ENCODE measurements around the gene OCSTAMP.

OCSTAMP gene

GRCh38 chr20:46552460-46553420, 2.3 kb upstream of the OCSTAMP start:
- DNase-seq = no peak

DNA sequence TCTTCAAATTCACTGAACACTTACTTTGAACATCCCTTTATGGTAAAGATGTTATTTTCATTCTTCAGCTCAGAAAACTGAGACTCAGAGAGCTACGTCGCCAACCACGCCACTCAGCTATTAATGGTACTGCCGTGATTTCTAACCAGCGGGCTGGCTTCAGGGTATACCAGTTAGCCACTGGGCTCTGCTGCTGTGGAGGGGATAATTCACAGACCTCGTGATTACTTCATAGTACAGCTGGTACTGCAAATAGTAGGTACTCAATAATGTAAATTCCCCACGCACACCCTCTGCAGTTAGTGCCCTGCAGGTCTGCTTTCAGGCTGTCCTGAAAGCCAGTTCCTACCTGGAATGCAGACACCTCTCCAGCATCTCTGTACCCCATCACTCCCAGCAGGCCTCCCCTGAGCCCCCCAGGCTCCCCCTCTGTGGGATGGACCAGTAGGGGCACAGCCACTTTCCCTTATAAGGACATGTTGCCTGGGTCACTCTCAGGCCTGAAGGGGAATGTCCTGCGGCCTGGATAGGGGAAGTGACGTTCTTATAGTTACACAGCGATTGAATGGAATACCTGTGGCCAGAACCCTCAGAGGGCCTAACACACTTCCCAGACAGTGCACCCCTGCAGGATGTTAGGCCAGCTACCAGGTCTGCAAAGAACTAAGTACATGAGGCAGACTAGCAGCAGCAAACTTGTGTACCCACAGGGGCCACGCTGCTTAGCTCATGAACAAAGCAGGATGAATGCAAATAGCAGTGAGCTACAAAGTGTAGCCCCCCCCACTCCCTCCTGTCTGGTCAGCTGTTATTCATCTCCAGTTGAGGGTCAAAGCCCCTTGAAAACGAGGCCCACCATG, 1.3 kb upstream of the OCSTAMP start:
- DNase-seq = no peak

GRCh38 chr20:46549188-46549972, 1.1 kb downstream of the OCSTAMP start:
- DNase-seq = no peak

- no peak for DNase-seq
These were observed 1.8 kb downstream of the OCSTAMP start for GRCh38 chr20:46548688-46549087.

DNA sequence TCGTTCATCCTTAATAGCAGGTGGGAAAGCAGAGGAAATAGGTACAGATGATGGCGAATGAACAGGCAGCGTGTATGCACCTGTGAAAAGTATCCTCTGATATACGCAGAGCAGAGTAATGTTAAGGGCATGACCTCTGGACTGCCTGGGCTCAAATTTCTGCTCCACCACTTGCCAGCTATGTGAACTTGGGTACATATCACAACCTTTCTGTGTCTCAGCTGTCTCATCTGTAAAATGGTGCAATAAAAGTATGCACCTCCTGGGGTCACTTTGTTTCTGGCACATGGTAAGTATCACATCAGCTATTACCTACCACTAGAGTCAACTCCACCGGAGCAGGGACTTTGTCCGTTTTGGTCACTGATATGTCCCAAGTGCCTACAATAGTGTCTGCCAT, 2.5 kb downstream of the OCSTAMP start:
- DNase-seq = no peak

DNA sequence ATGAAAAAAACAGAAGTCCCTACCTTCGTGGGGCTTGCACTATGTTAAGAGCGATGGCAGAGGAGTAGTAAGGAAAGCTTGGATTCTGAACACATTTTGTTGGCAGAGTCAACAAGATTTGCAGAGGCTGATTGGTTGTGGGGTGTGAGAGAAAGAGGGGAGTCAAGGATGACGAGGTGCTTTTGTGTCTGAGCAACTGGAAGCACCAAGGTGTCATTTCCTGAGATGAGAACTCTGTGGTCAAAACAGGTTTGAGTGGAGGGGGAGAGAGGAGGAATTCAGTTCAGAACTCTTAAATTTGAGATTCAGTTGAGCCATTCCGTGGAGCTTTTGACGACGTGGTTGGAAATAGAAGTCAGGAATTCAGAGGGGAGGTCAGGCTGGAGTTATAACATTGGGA, 3.5 kb downstream of the OCSTAMP start:
- no peak for DNase-seq

DNA sequence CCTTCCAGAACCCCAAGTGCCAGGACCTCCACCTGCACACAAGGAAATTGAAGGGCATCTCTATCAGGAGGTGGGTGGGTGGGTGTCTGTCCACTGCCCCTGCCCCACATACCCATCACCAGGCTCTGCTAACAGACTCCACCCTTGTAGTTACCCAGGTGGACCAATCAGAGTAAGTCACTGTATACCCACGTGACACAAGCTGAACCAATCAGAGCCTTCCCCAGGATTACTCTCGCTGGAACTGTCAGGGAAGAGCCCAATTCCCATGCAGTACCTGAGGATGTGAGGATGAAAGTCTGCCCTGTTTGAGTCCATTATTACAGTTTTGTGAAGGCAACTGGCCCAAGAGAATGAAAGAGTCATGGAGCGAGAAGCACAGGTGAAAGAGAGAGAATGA, 4.2 kb downstream of the OCSTAMP start:
- DNase-seq = no peak

DNA sequence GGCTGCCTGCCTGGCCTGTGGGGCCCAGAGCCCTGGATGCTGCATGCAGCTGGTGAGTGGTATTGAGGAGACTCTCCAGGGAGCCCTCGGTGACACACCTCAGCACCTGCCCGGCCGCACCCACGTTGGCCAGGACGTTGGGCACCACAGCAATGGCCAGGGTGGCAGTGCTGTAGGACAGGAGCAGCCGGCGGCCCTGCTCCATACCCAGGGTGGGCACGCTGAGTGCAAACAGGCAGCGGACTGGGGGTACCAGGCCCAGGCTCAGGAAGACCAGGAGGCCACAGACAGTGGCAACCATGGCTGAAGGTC, 4.7 kb downstream of the OCSTAMP start:
- no peak for DNase-seq

- DNase-seq = peak; percentile 63
These were observed 5.2 kb downstream of the OCSTAMP start for GRCh38 chr20:46545077-46545826.

- no peak for DNase-seq
These were observed 5.9 kb downstream of the OCSTAMP start for GRCh38 chr20:46544576-46544975.

- DNase-seq = no peak
These were observed 6.5 kb downstream of the OCSTAMP start for GRCh38 chr20:46543959-46544358.

GRCh38 chr20:46543033-46543432, 7.4 kb downstream of the OCSTAMP start:
- DNase-seq = no peak

DNA sequence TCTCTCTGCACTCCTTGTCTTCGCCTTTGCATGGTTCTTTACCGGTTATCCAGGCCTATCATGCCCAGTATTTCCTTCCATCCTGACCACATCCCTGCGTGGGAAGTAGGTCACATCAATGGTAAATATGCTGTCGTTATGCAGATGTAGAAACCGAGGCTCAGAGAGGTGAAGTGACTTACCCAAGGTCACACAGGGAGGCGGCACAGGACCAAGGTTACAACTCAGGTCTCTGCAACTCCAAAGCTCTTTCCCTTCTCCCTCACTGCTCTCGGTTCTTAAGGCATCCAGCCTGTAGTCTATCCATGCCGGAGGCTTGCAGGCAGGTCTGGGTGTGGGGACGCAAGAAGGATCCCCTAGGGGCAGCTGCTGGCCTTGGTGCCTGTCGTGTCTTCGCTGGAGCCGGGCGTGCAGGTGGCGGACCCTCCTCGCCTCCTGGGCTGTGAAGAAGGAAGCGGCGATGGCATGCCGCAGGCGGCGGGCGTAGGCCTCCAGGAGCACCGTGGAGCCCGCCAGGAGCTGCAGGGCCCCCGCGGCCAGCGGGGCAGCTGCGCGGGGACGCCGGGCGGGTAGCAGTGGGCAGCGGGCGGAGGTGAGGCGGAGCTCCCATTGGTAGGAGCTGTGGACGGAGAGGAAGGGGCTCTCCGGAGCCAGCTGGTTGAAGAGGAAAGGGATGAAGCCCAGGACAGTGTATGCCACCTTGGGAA, 9.1 kb downstream of the OCSTAMP start:
- no peak for DNase-seq

- no peak for DNase-seq
These were observed 11.3 kb downstream of the OCSTAMP start for GRCh38 chr20:46539113-46539512.

GRCh38 chr20:46530640-46531039, 19.8 kb downstream of the OCSTAMP start:
- no peak for DNase-seq

DNA sequence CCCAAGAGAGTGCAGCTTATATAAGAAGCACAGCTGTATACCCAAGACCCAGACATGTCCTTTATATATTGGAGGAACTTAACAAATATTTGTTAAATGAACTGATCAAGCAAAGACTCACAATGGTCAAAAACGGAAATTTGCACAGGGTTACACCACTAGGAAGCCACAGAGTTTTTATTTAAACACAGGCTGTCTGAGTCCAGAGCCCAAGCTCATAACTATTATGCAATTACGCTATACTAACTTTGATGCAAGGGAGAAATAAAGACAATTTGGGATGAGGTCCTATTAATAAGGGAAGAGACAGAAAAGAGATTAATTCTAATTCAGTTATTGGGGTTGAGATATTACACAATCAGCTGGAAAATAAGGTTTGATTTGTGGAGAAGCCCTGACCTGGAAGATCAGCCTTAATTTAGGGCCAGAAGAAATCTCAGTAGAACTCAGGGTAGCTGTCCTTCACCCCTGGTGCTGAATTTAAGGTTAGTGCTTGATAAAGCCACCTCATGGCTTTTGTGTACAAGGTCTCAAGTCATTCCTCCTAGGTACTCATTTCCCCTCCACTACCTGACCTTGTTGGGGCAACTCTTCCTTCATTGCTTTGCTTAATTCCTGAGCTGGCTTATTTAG, 26.6 kb downstream of the OCSTAMP start:
- DNase-seq = no peak

- peak; percentile 40 for DNase-seq
These were observed 27.3 kb downstream of the OCSTAMP start for GRCh38 chr20:46523108-46523507.

DNA sequence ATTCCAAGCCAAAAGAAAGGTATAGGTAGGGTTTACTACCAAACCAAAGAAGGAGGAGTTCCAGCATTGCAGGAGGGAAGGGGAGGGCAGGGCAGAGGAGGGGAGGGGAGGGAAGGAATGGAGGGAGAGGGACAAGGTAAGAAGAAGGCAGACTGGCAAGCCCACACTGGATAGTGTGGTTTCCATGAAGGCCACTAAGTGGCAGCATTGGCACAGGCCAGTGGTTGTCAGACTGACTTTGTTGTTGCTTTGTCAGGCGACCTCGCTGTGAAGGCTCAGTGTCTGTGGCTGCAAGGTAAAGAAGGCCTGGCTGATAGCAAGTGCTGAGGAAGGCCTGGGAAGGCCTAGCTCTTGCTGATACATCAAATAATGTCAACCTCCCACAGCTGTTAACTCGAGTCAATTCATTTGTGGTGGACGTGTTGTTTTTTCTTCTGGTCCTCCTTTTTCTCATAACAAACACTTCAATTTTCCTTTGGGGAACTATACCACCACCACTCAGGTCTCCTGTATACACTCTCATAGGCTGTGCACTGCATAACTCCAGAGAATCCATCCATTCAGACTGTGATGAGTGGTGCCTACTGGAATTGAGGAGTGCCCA, 29.4 kb downstream of the OCSTAMP start:
- DNase-seq = peak; percentile 66

- no peak for DNase-seq
These were observed 29.9 kb downstream of the OCSTAMP start for GRCh38 chr20:46520540-46520939.

DNA sequence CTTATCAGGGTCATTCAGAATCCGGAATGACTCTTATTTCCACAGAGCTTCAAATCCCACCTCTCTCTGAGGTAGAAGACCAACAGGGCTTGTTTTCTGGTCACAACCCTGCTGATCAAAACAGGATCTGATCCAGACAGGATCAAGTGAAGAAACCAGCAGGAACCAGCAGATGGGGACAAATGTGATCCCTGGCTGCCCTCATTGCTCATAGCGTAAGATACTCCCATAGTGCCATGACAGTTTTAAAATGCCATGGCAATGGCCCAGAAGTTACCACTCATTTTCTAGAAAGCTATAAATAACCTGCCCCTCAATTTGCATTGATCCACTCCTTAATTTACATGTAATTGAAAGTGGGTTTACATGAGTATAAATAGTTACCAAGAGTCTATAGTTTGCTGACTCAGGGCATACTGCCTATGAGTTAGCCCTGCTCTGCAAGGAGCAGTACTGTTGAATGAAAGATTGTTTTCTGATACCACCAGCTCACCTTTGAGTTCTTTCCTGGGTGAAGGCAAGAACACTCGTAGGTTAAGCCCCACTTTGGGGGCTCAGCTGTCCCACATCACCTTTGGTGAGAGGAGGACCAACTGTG, 30.9 kb downstream of the OCSTAMP start:
- DNase-seq = no peak
